Caco-2 (cell line): ENCODE data around the gene WWP2. TPM values are rescaled to one million over a fixed set of nuclear protein-coding genes. Genes with fewer than 3 reads are reported as not detected.

Source experiments
- BruUV-seq: library from RNA; stranded (reverse); fragments of 400-500 nt; replicated peaks from 2 replicates; lab custom pipeline; 2021; lab: Mats Ljungman, UMichigan
- CTCF ChIA-PET: fragments of 300-600 bp; sonication (Branson Sonifier 250); formaldehyde crosslinking; loops from one replicate; lab custom pipeline; 2022; ENCODE audit warnings: antibody characterized with exemption; lab: Charles Lee
- POLR2A ChIA-PET: fragments of 300-600 bp; sonication (Branson Sonifier 250); formaldehyde crosslinking; loops from one replicate; lab custom pipeline; 2022; ENCODE audit warnings: antibody characterized with exemption; lab: Charles Lee
- DNase-seq, 2 experiments: peaks; one replicate each; pipeline versions ENCODE4 v3.0.0 to v3.0.0-alpha.2; 2020 to 2022
- H3K27me3 ChIP-seq: replicated peaks from 2 replicates; pipeline ENCODE4 v1.6.0; 2011; ENCODE audit warnings: low read length; ENCODE audit not compliant: control insufficient read depth, insufficient read depth
- H3K36me3 ChIP-seq: 2 replicates; pipeline ENCODE4 v1.5.1; 2011; ENCODE audit warnings: low read length; ENCODE audit not compliant: control insufficient read depth, insufficient read depth
- H3K4me1 ChIP-seq: fragments of 250-450 bp; sonication (Bioruptor Pico); 2 replicates; pipeline ENCODE4 v1.5.1; 2020; ENCODE audit warnings: mild to moderate bottlenecking
- H3K4me3 ChIP-seq: 2 replicates; pipeline ENCODE4 v1.5.1; 2011; ENCODE audit warnings: low read depth, mild to moderate bottlenecking, control low read depth, low read length
- H3K9me3 ChIP-seq: fragments of 250-450 bp; sonication (Bioruptor Pico); 2 replicates; pipeline ENCODE4 v1.5.1; 2020; ENCODE audit warnings: mild to moderate bottlenecking, moderate library complexity
- H3K27ac Mint-ChIP-seq: one replicate; pipeline ENCODE4 v1.8.0; 2022; ENCODE audit warnings: mixed read lengths; ENCODE audit not compliant: unreplicated experiment
- H3K27me3 Mint-ChIP-seq: one replicate; pipeline ENCODE4 v1.8.0; 2022; ENCODE audit warnings: mixed read lengths; ENCODE audit not compliant: insufficient read depth, unreplicated experiment
- H3K36me3 Mint-ChIP-seq: one replicate; pipeline ENCODE4 v1.8.0; 2022; ENCODE audit warnings: mild to moderate bottlenecking, mixed read lengths; ENCODE audit not compliant: insufficient read depth, unreplicated experiment
- H3K4me1 Mint-ChIP-seq: one replicate; pipeline ENCODE4 v1.8.0; 2022; ENCODE audit warnings: low read depth, mixed read lengths; ENCODE audit not compliant: unreplicated experiment
- H3K4me3 Mint-ChIP-seq: one replicate; pipeline ENCODE4 v1.8.0; 2022; ENCODE audit warnings: mild to moderate bottlenecking, moderate library complexity, mixed read lengths; ENCODE audit not compliant: unreplicated experiment
- H3K9me3 Mint-ChIP-seq: one replicate; pipeline ENCODE4 v1.8.0; 2022; ENCODE audit warnings: mixed read lengths; ENCODE audit not compliant: unreplicated experiment
- CTCF ChIP-seq, 2 experiments: fragments of 200-600 bp in 1 of 2; IDR thresholded peaks; 1 replicate in 1 of 2; 2 replicates in 1 of 2; pipeline versions ENCODE4 v1.5.1 to v1.8.0; 2011 to 2022; ENCODE audit warnings: antibody characterized with exemption in 1 of 2, control low read depth in 1 of 2, inconsistent platforms in 1 of 2, low read depth in 1 of 2, low read length in 1 of 2, mild to moderate bottlenecking in 1 of 2, moderate library complexity in 1 of 2; ENCODE audit not compliant: insufficient read depth in 1 of 2, severe bottlenecking in 1 of 2, unreplicated experiment in 1 of 2
- intact Hi-C: fragments of 100-400 bp; cut with micrococcal nuclease; formaldehyde crosslinking; loops from one replicate; pipeline ENCODE4 v1.10.0; 2022; ENCODE audit not compliant: unreplicated experiment
- total RNA-seq: library from RNA; stranded (reverse); gene quantifications from 2 replicates; pipeline ENCODE4 v1.2.3, GENCODE V29; 2022

Gene WWP2
- total RNA-seq, 1 experiment from 2014 or later = 39.7 TPM

DNA sequence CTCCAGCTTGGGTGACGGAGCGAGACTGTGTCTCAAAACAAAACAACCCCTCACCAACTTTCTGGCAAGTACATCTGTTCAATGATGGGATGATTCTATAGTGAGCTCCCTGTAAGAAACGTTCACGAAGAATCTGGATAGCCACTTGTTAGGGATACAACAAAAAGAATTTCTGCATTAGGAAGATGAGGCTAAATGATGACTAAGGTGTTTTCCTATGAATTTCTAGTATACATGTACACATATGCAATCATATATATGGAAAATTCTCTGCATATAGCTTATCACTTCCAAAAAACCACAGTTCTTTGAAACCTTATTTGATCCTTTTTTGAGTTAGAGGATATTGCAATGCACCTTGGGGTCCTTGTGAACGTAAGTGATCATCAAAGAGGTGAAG, 124.6 kb downstream of the WWP2 start:
- H3K4me3 ChIP-seq = no peak overlapping the region
- POLR2A ChIA-PET = no interaction called here
- no peak overlapping the region for H3K27ac Mint-ChIP-seq
- no peak overlapping the region for H3K4me3 Mint-ChIP-seq
- no peaks in the 10 kb centered on the region for H3K27me3 ChIP-seq
- no peak for TF ChIP-seq CTCF (IDR thresholded peaks at IDR 0.05; ENCODE audit: insufficient read depth in 1 of 2, low read depth in 1 of 2, low read length in 1 of 2, severe bottlenecking in 1 of 2, unreplicated experiment in 1 of 2)
- intact Hi-C loops = no loop called here
- no peak for DNase-seq
- H3K9me3 Mint-ChIP-seq = no peaks in the 10 kb centered on the region
- CTCF ChIA-PET = no interaction called here
- H3K9me3 ChIP-seq = no peaks in the 10 kb centered on the region
- no peaks in the 10 kb centered on the region; the same call in 1 of the 2 replicates for H3K36me3 ChIP-seq
- BruUV-seq = no TSS peak
- no peaks in the 10 kb centered on the region; the same call in 1 of the 2 replicates for H3K4me1 ChIP-seq
- H3K36me3 Mint-ChIP-seq = peaks cover 14% of the 10 kb centered on the region
- H3K4me1 Mint-ChIP-seq = no peaks in the 10 kb centered on the region
- no peaks in the 10 kb centered on the region for H3K27me3 Mint-ChIP-seq

GRCh38 chr16:69888005-69888590, 126.0 kb downstream of the WWP2 start:
- Histone ChIP-seq H3K9me3 (no peaks in the 10 kb centered on the region), H3K36me3 (no peaks in the 10 kb centered on the region; the same call in 1 of the 2 replicates), H3K4me1 (no peaks in the 10 kb centered on the region; the same call in 1 of the 2 replicates), H3K27me3 (no peaks in the 10 kb centered on the region), H3K4me3 (no peak overlapping the region)
- Mint-ChIP-seq H3K36me3 (peaks cover 14% of the 10 kb centered on the region), H3K4me3 (no peak overlapping the region), H3K27me3 (no peaks in the 10 kb centered on the region), H3K4me1 (no peaks in the 10 kb centered on the region), H3K9me3 (no peaks in the 10 kb centered on the region), H3K27ac (no peak overlapping the region)
- ChIA-PET POLR2A (no interaction called here), CTCF (no interaction called here)
- BruUV-seq = no TSS peak
- peak in 1 of 2 experiments; percentile 14 for DNase-seq
- no peak for TF ChIP-seq CTCF (IDR thresholded peaks at IDR 0.05; ENCODE audit: insufficient read depth in 1 of 2, low read depth in 1 of 2, low read length in 1 of 2, severe bottlenecking in 1 of 2, unreplicated experiment in 1 of 2)
- intact Hi-C loops = no loop called here

- no peak for TF ChIP-seq CTCF (IDR thresholded peaks at IDR 0.05; ENCODE audit: insufficient read depth in 1 of 2, low read depth in 1 of 2, low read length in 1 of 2, severe bottlenecking in 1 of 2, unreplicated experiment in 1 of 2)
These were observed 127.3 kb downstream of the WWP2 start for GRCh38 chr16:69889295-69889964.

More at GRCh38 chr16:69889295-69889964, 127.3 kb downstream of the WWP2 start:
- no peaks in the 10 kb centered on the region for H3K9me3 Mint-ChIP-seq
- H3K36me3 Mint-ChIP-seq = peaks cover 14% of the 10 kb centered on the region
- Histone ChIP-seq H3K4me3 (no peak overlapping the region), H3K36me3 (no peaks in the 10 kb centered on the region; the same call in 1 of the 2 replicates), H3K27me3 (no peaks in the 10 kb centered on the region), H3K9me3 (no peaks in the 10 kb centered on the region), H3K4me1 (no peaks in the 10 kb centered on the region; the same call in 1 of the 2 replicates)
- H3K4me1 Mint-ChIP-seq = no peaks in the 10 kb centered on the region
- H3K27ac Mint-ChIP-seq = no peak overlapping the region
- BruUV-seq = no TSS peak
- no peaks in the 10 kb centered on the region for H3K27me3 Mint-ChIP-seq
- H3K4me3 Mint-ChIP-seq = no peak overlapping the region
- DNase-seq = no peak
- CTCF ChIA-PET = no interaction called here
- POLR2A ChIA-PET = no interaction called here
- intact Hi-C loops = no loop called here
